Tibial nerve (tissue), 4 donors: Measurements from ENCODE around the gene NSUN4. TPM values are rescaled to one million over a fixed set of nuclear protein-coding genes. Genes with fewer than 3 reads are reported as not detected.

Experiments used
- DNase-seq, 2 donors: peaks; one replicate each; pipeline ENCODE4 v3.0.0-alpha.2; 2019; ENCODE audit warnings: low spot score in 2 of 2
- H3K27ac ChIP-seq, 4 donors: fragments of 200-600 bp; sonication (generic) in 3 of 4; one replicate each; pipeline ENCODE4 v1.5.1; 2017 to 2019; ENCODE audit warnings: mild to moderate bottlenecking in 1 of 4
- H3K27me3 ChIP-seq, 2 donors: fragments of 200-600 bp; sonication (generic) in 1 of 2; one replicate each; pipeline versions ENCODE4 v1.5.1 to v1.6.0; 2017 to 2019
- H3K36me3 ChIP-seq, 3 donors: fragments of 200-600 bp; sonication (generic); one replicate each; pipeline ENCODE4 v1.5.1; 2018 to 2019
- H3K4me1 ChIP-seq, 4 donors: fragments of 200-600 bp; sonication (generic) in 3 of 4; one replicate each; pipeline ENCODE4 v1.5.1; 2017 to 2019
- H3K4me3 ChIP-seq, 4 donors: fragments of 200-600 bp; sonication (generic) in 3 of 4; one replicate each; pipeline ENCODE4 v1.5.1; 2017 to 2019; ENCODE audit warnings: mild to moderate bottlenecking in 1 of 4, moderate library complexity in 1 of 4
- H3K9me3 ChIP-seq, 4 donors: fragments of 200-600 bp; sonication (generic) in 3 of 4; one replicate each; pipeline ENCODE4 v1.5.1; 2017 to 2019
- CTCF ChIP-seq, 5 experiments: fragments of 200-600 bp in 3 of 5; fragments of 450-650 bp in 2 of 5; sonication (generic) in 3 of 5; IDR thresholded peaks; one replicate each; pipeline ENCODE4 v1.5.1; 2016 to 2019; ENCODE audit warnings: antibody characterized with exemption in 5 of 5, mild to moderate bottlenecking in 3 of 5, moderate library complexity in 2 of 5
- EP300 ChIP-seq, 2 donors: sonication (generic); formaldehyde crosslinking; IDR thresholded peaks; one replicate each; pipeline ENCODE4 v1.6.1; 2017; ENCODE audit warnings: antibody characterized with exemption in 2 of 2, mild to moderate bottlenecking in 1 of 2
- POLR2A ChIP-seq, 2 donors: fragments of 450-650 bp; IDR thresholded peaks; one replicate each; pipeline ENCODE4 v1.6.1; 2017; ENCODE audit warnings: antibody characterized with exemption in 2 of 2, mild to moderate bottlenecking in 2 of 2, moderate library complexity in 2 of 2
- WGBS, 2 donors: methylation state at CpG; one replicate each; pipeline ENCODE4 v1.1.5; 2018; 5-methylcytosine and 5-hydroxymethylcytosine counted together
- total RNA-seq, 4 donors: library from RNA; depleted of rRNA; stranded (reverse); fragments of >200 nt; gene quantifications; one replicate each; pipeline ENCODE4 v1.1.0, GENCODE V29; 2016

NSUN4 gene
- total RNA-seq, 4 donors from 2014 or later = 19.5 to 39.8 (median 31.2) TPM

GRCh38 chr1:46301406-46301807 is 39.2 kb upstream of the NSUN4 start:
- peak overlapping the region; percentile 98 to 99 (median 98) for H3K27ac ChIP-seq
- H3K4me1 ChIP-seq = peaks cover 0 to 66% (median 32%) of the 10 kb centered on the region in 4 donors
- WGBS, 2 donors = 2 to 11% methylated on average over 17 of the region's 17 CpGs
- no peaks in the 10 kb centered on the region for H3K27me3 ChIP-seq
- TF ChIP-seq POLR2A (IDR thresholded peaks at IDR 0.05) = no peak
- no peak for TF ChIP-seq CTCF (IDR thresholded peaks at IDR 0.05)
- no peak for TF ChIP-seq EP300 (IDR thresholded peaks at IDR 0.05)
- no peaks in the 10 kb centered on the region for H3K9me3 ChIP-seq
- no peak for DNase-seq
- H3K4me3 ChIP-seq = peak overlapping the region; percentile 77 to 98 (median 90)
- peaks cover 4 to 15% (median 5%) of the 10 kb centered on the region in 3 donors for H3K36me3 ChIP-seq

- Histone ChIP-seq H3K4me3 (peak overlapping the region; percentile 77 to 98 (median 90)), H3K4me1 (peaks cover 0 to 72% (median 32%) of the 10 kb centered on the region in 4 donors), H3K27me3 (no peaks in the 10 kb centered on the region), H3K27ac (peak overlapping the region; percentile 98 to 99 (median 98)), H3K9me3 (no peaks in the 10 kb centered on the region), H3K36me3 (peaks cover 2 to 9% (median 4%) of the 10 kb centered on the region in 3 donors)
- 0 to 1% methylated on average over 48 to 74 of the region's 79 CpGs for WGBS, 2 donors
- DNase-seq = peak in 1 of 2 donors; percentile 29
- peak in 2 of 5 experiments; percentile 15 to 25 for TF ChIP-seq CTCF (IDR thresholded peaks at IDR 0.05)
- TF ChIP-seq POLR2A (IDR thresholded peaks at IDR 0.05) = peak in 1 of 2 donors; percentile 18
- peak in 1 of 2 donors; percentile 27 for TF ChIP-seq EP300 (IDR thresholded peaks at IDR 0.05)
Measured at GRCh38 chr1:46301808-46302640, 38.6 kb upstream of the NSUN4 start.

GRCh38 chr1:46302641-46303037 is 38.0 kb upstream of the NSUN4 start:
- WGBS, 2 donors = 1% methylated on average over 17 to 30 of the region's 32 CpGs
- Histone ChIP-seq H3K4me1 (peaks cover 0 to 76% (median 32%) of the 10 kb centered on the region in 4 donors), H3K27me3 (no peaks in the 10 kb centered on the region), H3K9me3 (no peaks in the 10 kb centered on the region), H3K36me3 (peaks cover 0 to 3% (median 0%) of the 10 kb centered on the region in 3 donors), H3K27ac (peak overlapping the region; percentile 98 to 99 (median 98)), H3K4me3 (peak overlapping the region; percentile 77 to 98 (median 90))
- TF ChIP-seq CTCF (IDR thresholded peaks at IDR 0.05) (no peak), POLR2A (IDR thresholded peaks at IDR 0.05) (no peak), EP300 (IDR thresholded peaks at IDR 0.05) (no peak)
- no peak for DNase-seq

GRCh38 chr1:46303038-46303871 is 37.4 kb upstream of the NSUN4 start, which contains the start of the genes LRRC41 and UQCRH:
LRRC41 (minus strand) TSS chr1:46303616; CDS start chr1:46303322, 294 bp downstream.
UQCRH (plus strand) TSS chr1:46303698; CDS start chr1:46303767, 69 bp downstream.
- peak within 1 kb of the TSS; percentile 77 to 98 (median 90) for H3K4me3 ChIP-seq
- H3K36me3 ChIP-seq = no peaks in the 10 kb centered on the region
- peak; percentile 87 to 92 for DNase-seq
- no peaks in the 10 kb centered on the region for H3K9me3 ChIP-seq
- H3K4me1 ChIP-seq = peaks cover 0 to 70% (median 32%) of the 10 kb centered on the region in 4 donors
- peak within 1 kb of the TSS; percentile 98 to 99 (median 98) for H3K27ac ChIP-seq
- H3K27me3 ChIP-seq = no peaks in the 10 kb centered on the region
- TF ChIP-seq POLR2A (IDR thresholded peaks at IDR 0.05) (peak; percentile 62 to 76), EP300 (IDR thresholded peaks at IDR 0.05) (peak; percentile 86 to 100), CTCF (IDR thresholded peaks at IDR 0.05) (peak in 2 of 5 experiments; percentile 45 to 49)
- 0 to 1% methylated on average over 33 to 61 of the region's 61 CpGs for WGBS, 2 donors
